HG03439 (cell line): ENCODE measurements around the gene TDO2.
A peak's percentile ranks its signal among the peaks of the same experiment; 100 is the strongest.

Experiments
- ATAC-seq: cut with Tn5 transposase; IDR thresholded peaks from one replicate; pipeline ENCODE4 v1.9.1; 2021; ENCODE audit warnings: mild to moderate bottlenecking, moderate library complexity; ENCODE audit not compliant: unreplicated experiment

The TDO2 gene

DNA sequence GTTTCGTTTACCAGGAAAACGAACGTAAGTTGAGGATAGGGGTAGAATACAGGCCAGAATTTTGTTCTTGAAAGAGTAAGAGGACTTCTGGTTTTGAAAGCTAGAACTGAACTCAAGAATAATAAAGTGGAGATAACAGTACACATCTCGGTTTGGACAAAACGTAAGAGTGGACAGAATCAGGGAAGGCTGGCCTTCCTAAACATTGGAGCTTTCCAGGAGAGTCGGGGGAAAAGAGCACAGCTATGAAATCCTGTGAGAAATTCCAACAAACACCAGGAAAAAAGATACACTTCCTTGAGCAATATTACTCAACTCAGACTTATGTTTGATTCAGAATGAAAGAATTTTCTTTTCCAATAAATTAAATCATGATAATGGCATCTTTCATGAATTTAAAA lies 49.0 kb downstream of the TDO2 start:
- no peak for ATAC-seq

- peak; percentile 98 for ATAC-seq
These were observed 49.9 kb downstream of the TDO2 start, which contains the start of gene CTSO for GRCh38 chr4:155953151-155954117. CTSO (minus strand) TSS chr4:155953866; CDS start chr4:155953847, 19 bp downstream.

GRCh38 chr4:155954118-155954685 lies 50.7 kb downstream of the TDO2 start:
- no peak for ATAC-seq

GRCh38 chr4:155954939-155955338 lies 51.4 kb downstream of the TDO2 start:
- no peak for ATAC-seq

DNA sequence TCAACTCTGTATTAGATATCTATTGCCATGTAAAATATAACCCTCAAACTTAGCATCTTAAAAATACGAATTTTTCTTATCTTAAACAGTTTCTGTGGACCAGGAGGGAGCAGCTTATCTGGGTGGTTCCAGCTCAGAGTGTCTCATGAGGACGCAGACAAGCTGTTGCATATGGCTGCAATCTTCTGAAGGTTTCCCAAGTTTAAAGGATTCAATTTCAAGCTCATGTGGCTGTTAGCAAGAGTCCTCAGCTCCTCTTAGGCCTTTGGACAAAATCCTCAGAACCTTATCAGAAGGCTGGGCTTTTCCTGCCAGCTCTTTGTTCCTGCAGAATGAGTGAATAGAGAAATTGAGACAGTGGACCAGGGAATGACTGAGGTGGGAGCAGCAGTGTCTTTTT lies 53.0 kb downstream of the TDO2 start:
- no peak for ATAC-seq

DNA sequence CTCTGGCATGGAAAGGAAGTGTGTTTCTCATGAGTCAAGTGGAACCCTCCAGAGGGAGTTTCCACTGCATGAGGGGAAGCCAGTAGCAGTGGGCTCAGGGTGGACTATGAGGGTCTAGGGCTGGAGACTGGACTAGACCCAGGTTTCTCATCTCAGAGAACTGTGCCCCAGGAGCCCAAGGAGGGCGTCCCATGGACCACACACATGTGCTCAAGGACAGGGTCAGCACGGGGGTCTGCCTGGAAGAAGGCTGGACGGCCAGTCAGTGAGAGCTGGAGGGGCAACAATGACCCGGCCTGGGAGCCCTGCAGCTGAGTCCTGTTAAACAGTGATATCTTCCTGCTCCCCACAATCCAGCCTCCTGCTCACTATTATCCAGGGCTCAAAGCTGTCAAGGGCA lies 55.9 kb downstream of the TDO2 start:
- no peak for ATAC-seq

GRCh38 chr4:155960522-155960921 lies 57.0 kb downstream of the TDO2 start:
- no peak for ATAC-seq

GRCh38 chr4:155961575-155961974 lies 58.1 kb downstream of the TDO2 start:
- ATAC-seq, result no peak

DNA sequence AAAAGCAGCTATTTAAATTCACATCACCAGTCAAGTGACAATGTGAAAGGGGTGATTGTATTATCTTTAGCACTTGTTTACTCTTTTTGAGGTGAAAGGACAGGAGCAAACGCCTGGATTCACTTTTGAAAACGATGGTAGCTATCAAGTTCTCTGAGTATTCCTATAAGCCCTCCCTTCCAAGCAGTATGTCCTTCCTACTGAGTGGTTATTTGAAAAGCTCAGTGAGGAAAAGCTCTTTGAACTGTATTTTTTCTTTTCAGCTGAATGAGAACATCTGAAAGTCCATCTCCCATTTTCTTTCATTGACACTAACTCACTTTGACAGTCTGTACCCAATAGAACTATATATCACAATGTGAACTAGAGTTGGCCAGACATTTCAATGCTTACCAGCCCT lies 59.3 kb downstream of the TDO2 start:
- ATAC-seq, result no peak

- no peak for ATAC-seq
These were observed 60.8 kb downstream of the TDO2 start for GRCh38 chr4:155964016-155964891.

- ATAC-seq, result no peak
These were observed 62.7 kb downstream of the TDO2 start for GRCh38 chr4:155966171-155966570.

DNA sequence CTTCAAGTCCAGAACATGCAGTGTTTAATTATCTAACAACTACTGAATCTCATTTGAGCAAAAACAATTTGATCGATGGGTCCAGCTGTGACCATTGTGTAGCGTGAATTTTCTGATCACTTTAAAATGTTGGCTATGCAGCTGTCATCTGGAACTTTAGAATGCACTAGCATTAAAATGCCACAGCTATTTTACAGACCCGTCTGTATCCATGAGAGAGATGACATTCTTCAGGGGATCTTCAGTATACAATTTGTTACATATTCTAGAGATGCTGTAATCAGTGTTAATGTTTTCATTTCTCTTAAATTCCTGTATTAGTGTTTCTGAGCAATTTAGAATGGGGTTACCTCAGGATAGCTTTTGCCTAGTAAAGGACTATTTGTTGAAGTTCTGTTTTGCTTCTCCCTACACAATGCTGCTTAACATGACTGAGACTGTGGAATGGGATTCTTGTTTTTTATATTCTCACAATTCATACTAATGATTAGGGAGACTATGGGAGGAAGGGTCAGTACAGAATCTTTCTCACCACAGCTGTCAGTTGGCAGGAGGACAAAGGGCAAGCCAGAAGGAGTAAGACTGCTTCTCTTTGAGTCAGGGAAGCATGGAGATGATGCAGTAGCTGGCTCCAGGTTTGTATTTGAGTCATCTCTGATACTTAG lies 63.4 kb downstream of the TDO2 start:
- no peak for ATAC-seq
